NCI-H446 (cell line): ENCODE data around the gene GEN1.
A peak's percentile ranks its signal among the peaks of the same experiment; 100 is the strongest.

ENCODE experiments used
- DNase-seq, 2 experiments: peaks; one replicate each; lab custom pipeline; 2025; lab: John Stamatoyannopoulos, UW

The GEN1 gene, protein sequence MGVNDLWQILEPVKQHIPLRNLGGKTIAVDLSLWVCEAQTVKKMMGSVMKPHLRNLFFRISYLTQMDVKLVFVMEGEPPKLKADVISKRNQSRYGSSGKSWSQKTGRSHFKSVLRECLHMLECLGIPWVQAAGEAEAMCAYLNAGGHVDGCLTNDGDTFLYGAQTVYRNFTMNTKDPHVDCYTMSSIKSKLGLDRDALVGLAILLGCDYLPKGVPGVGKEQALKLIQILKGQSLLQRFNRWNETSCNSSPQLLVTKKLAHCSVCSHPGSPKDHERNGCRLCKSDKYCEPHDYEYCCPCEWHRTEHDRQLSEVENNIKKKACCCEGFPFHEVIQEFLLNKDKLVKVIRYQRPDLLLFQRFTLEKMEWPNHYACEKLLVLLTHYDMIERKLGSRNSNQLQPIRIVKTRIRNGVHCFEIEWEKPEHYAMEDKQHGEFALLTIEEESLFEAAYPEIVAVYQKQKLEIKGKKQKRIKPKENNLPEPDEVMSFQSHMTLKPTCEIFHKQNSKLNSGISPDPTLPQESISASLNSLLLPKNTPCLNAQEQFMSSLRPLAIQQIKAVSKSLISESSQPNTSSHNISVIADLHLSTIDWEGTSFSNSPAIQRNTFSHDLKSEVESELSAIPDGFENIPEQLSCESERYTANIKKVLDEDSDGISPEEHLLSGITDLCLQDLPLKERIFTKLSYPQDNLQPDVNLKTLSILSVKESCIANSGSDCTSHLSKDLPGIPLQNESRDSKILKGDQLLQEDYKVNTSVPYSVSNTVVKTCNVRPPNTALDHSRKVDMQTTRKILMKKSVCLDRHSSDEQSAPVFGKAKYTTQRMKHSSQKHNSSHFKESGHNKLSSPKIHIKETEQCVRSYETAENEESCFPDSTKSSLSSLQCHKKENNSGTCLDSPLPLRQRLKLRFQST

DNA sequence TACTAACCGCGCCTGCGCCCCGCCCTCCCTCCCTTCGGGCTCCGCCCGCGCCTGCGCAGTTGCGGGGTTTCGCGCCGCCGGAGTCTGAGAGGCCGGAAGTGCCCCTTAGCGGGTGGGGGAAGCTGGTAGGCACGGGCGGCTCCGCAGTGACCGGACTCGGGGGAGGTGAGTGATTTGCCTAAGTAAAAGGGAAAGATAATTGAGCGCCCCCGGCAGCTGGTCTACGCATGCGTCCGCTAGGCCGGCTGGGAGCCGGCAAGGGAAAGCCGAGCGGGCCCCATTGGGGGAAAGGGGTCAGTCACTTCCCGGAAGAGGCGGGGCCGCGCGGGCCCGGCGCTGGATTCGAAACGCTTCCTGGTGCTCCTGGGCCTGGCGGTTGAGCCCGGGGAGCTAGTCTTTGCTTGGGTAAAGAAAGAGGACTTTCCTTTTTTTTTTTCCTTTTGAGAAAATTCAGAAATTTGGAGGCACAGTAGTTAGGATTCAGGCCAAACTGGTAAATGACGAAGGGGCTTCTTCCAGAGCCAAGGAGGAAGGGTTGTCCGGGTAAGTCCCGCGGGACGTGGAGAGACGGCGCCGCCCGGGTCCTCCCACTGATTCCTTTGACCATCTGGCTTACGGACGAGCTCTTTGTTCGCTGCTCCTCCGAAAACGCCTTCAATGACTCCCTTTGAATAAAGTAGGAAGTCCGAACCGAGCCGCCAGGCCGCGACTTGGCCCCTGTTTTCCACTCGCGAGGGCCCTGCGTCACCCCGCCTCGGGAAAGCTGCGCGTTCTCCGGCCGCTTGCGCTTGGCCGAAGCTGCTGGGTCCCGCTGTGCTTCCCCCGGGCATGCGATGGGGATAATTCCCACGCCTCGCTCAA is at the start of gene GEN1, which contains the start of gene SMC6:
GEN1 (plus strand) TSS at position 336 of the 861 bp plus-strand sequence. CDS start 5,806 bp downstream, outside the sequence.
SMC6 (minus strand) TSS at position 8 of the 861 bp plus-strand sequence. CDS start 7,864 bp downstream, outside the sequence.
- peak; percentile 80 to 91 for DNase-seq

DNA sequence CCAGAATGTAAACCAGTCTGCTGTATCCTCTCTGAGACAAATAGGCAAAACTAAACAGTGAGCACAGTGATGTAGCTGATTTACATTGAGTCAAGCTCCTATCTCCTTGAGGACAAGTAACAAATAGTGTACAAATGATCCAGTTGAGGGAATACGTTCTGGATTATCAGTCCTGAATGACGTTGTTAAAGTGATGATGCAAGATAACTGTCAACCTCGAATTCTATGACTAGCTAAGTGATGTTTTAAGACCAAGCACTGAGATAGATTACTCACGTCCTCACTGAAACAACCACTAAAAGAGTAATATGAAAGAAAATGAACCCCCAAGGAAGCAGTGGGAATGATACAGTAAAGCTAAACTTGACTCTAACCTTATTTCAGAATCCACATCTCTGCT is 47.1 kb upstream of the GEN1 start:
- no peak for DNase-seq

DNA sequence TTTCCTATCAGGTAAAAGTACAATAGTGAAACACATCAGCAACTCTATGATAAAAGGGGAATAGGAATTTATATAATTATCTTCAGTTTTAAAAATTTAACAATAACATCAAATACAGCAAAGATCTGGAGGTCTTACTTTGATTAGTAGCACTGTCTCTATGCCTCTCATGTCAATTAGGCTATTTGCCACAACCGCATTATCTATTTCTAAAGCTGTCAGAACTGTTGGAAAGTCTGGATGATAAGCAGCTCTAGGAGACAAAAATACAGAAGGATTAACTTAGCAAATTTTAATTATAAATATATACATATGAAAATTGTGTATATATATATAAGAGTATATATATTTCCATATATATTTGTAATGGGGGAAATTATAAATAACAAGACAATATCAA is 45.4 kb upstream of the GEN1 start:
- DNase-seq = no peak

DNA sequence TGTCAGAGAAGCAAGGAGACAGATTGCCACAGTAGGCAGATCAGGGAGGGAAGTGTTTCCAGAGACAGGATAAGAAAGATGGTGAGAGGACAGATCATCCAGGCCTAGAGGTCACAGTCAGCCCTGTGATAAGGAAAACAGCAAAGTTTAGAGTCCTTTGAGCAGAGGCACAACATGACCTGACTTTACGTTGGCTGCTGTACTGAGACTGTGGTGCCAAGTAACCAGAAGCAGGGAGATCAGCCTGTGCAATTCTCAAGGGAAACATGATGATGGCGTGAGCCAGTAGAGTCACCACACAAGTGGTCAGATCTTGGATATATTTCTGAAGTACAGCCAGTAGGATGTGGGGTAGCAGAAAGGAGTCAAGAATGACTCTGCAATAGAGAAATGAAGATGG is 44.0 kb upstream of the GEN1 start:
- no peak for DNase-seq

DNA sequence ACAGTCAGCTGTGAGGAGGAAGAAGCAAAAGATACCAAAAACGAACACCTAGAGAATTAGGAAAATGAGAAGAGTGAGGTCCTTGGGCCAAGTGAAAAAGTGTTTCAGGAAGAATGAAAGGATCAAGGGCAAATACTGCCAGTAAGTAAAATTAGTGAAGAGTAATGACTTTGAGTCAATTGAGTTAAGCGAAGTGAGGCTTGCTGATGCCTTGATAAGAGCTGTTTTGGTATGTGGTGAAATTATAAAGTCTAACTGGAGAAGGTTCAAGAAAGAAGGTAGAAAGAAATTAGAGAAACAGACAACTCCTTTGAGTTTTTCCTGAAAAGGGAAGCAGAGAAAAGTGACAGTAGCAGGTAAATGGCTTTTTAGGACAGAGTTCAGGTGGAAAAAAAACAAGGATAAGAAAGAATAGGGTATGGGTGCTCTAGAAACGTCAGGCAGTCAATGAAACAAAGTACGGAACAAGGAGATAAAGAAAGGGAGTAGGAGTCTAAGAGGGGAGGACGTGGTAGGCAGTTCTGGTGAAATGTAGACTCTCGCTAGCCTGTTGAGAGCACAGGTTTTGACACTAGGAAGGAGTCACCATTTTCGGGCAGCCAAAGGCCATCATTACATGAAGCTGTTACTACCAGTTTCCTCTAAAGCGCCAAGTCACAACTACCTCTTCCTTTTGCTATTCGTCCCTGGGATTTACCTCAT is 43.2 kb upstream of the GEN1 start:
- no peak for DNase-seq

DNA sequence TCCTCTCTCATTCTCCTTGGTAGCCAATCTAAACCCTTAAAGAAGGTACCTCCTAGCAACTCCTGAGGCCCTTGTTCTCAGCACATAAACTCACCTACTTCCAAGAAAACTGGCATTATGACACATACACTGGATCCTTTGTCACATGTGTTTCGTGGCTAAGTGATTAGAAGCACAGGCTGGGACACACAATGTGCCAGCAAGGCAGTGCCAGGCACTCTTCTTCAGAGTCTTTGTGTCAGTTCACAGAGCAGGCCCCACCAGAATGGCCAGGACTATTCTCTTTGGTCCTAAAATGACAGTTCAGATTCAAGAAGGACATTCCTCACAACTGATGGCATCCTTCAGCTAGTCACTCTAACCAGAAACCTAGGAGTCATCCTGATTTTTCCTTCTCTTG is 40.6 kb upstream of the GEN1 start:
- DNase-seq = no peak

DNA sequence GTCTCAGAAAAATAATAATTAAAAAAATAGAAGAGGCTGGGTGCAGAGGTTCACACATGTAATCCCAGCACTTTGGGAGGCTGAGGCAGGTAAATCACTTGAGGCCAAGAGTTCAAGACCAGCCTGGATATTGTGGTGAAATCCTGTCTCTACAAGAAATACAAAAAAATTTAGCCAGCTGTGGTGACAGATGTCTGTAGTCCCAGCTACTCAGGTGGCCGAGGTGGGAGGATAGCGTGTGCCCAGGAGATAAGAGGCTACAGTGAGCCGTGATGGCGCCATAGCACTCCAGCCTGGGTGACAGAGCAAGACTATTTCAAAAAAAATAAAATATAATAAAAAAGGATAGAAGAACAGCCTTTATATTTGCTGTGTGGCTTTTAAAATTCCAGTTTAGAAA is 36.3 kb upstream of the GEN1 start:
- no peak for DNase-seq

DNA sequence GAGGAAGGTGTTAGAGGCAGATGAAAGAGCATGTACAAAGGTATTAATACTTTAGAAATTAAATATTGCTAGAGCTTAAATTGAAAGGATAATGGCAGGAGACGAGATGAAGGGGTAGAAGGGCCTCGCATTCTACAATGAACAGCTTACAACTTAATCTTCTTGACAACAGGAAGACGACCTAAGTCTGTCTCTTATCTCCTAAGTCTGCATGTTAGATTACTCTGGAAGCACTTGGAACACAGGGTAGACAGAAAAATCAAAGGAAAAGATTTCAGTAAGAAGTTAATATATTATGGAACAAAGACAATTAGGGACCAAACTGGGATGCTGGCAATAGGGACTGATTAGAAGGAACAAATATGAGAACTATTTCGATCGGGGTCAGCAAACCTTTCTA is 35.2 kb upstream of the GEN1 start:
- DNase-seq = no peak

DNA sequence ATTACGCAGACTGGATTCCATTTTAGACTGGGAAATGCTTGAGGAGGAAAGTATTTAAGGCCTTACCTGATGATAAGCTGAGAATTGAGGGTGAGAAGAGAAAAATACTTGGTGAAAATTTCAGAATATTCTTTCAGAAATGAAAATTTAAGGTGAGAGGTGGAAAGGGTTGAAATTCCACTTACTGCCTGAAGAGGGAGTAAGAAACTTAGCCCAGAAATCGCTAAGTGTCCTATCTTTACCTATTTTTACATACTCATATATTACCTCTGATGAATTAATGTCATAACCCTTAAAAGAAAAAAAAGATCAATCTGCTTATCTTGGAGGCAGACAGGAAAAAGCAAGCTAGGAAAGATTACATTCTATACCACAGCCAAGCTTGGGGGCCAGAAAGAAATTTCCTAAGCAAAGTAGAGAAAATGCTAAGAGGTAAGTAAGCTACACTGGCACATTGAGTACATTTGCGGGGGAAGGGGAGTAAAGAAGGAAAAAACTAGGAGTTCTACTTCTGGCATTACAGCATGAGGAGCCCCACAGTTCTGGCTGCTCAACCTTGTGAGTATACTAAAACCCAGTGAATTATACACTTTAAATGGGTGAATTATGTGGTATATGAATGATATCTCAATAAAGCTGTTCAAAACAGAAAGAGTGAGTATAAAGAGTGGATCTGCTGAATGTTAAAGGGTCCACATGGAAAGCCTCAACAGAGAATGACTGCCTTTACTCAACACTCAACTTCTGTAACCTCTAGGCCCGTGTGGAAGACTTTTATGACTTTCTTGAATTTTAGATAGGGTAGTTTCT is 34.2 kb upstream of the GEN1 start:
- no peak for DNase-seq

DNA sequence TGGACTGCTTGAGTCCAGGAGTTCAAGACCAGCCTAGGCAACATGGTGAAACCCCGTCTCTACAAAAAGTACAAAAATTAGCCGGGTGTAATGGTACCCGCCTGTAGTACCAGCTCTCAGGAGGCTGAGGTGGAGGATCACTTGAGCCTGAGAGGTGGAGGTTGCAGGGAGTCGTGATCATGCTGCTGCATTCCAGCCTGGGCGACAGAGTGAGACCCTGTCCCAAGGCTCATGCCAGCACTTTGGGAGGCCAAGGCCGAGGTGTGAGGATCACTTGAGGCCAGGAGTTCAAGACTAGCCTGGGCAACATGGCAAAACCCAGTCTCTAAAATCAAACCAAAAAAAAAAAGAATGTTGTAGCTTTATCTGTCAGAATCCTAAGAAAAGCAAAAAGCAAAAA is 25.7 kb upstream of the GEN1 start:
- no peak for DNase-seq

DNA sequence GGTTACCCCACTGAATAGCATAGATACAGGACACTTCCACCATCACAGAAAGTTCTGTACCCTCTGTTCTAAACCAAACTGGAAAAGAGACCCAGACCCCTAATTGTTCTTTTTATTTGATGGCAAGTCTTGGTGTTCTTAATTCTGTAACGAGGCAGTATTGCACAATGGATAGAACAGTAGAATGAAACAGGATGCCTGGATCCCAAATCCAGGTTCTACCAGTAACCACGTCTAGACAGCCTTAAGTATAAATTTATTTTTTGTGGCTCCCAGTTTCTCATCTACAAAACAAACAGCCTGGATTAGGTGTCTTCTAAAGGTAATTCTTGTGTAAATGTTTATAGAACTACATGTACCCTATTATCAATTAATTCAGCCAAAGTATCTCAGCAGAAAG is 24.1 kb upstream of the GEN1 start:
- DNase-seq = no peak

DNA sequence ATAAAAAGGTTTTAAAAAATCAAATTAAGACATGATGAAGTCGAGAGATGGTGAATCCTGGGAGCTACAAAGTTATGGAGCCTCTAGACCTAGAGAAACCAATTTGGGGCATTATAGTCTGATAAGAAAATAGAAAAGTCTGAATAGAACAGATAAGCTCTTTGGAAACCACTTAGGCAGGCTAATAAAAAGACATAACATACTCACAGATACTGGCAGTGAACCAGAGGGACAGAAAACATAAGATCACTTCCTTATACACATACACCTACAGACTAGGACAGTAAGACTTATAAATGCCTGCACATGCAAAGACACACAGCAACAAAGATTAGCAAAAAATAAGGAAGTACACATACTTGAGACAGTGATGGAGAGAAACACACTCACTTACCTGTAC is 20.3 kb upstream of the GEN1 start:
- no peak for DNase-seq

DNA sequence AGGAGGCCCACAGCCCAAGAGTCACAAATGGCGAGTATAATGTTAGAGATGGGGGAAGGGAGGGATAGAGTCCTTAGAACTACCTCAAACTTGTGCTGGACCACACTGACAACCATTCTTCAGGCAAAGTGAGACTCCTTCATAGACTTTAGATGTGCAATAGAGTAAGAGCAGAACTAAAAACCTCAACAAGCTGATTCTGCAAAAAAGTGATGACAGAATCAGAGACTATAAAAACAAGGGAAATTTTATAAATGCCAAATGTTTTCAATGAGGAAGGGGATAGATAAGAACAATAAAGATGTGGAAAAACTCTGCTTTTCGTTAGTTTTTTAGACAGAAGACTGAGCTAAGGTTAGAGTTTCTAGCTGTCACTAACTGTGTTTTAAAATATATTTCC is 18.1 kb upstream of the GEN1 start:
- no peak for DNase-seq

DNA sequence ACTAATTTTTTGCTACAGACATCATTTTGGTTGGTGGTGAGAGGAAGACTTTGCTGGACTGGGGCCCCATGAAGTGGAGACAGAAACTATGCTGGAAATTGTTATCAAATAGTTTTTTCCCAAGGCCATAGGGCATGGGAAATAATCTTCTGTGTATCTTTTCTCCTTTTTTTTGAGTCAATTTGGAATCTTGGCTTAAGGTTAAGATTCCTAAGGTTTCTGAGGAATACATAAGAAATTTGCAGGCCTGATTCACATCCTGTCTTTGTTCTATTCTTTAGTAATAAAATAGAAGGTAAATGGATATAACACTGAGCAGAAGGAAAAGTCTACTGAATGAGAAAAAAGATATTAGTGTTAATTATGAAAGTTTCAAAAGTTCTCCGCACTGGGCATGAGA is 16.9 kb upstream of the GEN1 start:
- DNase-seq = no peak

DNA sequence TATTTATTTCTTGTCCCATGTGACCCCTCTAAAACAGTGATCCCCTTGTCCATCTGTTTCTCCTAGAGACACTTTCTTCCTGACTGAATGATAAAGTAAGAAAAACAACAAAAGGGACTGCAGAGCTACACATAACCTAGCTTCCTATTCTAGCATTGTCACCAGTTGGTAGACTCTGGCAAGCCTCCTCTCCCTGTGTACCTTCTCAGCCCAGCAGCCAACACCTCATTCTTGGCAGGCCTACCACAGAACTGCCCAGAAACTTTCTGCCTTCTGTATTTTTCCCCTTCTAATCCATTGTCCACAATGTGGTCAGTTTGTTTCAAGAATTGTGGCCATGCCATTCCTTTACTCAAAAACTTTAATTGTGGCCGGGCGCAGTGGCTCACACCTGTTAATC is 13.7 kb upstream of the GEN1 start:
- no peak for DNase-seq

DNA sequence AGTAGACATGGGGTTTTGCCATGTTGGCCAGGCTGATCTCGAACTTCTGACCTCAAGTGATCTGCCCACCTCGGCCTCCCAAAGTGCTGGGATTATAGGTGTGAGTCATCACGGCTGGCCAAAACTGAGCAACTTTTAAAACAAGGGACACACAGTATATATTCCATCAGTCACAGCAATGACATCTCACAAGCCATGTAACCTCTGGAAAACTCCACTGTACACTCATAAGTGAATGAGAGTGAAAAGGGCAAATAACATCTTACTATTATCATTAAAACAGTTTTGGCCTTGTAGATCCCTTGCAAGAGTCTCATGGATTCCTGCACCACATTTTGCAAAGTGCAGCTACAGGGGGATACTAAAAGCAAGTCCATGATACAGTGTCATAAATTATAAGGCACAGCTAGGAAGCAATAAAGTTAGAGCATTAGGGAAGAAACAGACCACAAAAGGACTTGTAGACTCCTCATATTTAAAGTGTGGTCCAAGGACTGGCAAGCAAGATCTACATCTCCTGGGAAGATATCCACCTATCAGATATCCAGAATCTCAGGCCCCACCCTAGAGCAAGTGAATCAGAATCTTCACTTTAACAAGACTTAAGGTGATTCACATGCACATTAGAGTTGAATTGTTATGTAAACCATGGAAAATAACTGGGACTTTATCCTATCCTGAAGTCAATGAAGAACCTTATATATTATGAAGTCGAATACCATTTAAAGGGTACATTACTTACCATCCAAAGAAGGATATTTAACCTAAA is 6.1 kb upstream of the GEN1 start:
- DNase-seq = no peak

DNA sequence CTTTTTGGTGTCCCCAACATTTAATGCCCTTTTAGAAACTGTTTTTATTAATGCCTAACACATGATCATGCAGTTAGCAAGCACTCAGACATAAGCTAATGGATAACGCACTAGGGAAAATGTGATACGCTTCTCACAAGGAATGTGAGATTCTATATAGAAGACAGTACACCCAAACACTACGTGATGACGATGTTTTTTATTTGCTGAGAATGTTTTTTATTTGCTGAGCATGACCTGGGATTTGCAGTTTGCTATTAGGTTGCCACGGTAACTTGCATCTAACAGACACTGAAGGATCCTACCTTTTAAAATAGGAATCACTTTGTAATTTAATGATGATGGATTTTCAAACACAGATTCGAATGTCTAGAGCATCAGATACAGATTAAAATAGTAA is 5.2 kb upstream of the GEN1 start:
- DNase-seq = no peak

DNA sequence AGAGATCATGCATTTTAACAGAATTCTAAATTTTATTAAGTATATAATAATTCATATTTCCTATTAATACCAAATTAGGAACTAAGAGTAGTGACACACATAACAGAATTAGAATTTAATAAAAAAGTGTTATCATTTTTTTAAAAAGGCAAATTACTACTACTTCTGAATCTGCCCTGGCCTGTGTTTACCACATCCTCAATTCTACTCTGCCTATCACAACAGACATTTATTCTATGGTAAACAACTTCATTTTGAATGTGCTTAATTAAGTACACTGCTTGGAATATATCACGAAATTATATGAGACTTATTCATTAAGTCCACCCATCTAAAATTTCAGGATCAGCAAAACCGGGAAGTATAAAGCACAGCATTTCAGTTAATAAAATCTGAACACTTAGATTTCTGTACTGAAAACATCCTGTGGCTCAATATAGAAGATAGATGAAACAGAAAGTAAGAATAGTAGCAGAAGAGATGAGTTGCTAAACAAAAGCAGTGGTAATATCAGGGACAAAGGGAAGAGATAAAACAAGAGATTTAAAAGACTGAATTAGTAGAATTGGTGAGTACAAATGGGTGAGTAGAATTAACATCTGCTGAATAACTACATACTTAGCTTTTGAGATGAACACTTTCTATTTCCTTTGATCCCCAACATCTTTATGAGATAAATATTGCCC is 4.0 kb upstream of the GEN1 start:
- DNase-seq = no peak

DNA sequence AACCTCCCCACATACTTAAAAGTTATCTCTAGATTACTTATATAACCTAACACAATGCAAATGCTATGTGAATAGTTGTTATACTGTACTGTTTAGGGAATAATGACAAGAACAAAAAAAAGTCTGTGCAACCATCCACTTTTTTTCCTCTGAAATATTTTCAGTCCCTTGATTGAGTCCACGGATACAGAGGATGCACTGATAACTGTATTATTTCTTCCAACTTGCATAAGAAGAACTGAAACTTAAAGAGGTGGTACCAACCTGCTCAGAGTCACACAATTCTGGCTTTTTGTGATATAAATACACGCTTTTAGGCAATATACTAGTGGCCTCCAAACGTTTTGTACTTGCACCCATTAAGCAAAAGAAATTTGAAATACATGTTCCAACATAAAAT is 1.7 kb upstream of the GEN1 start:
- DNase-seq = no peak
